Measurements from ENCODE around the gene MFAP5.
"Not testable (repeated sequence)": the region's sequence is repeated elsewhere in the genome, so short reads cannot be mapped to it uniquely, and the experiment has no call there.

- TF ChIP-seq POLR2AphosphoS5, POLR2A (IDR thresholded peaks at IDR 0.05; ENCODE audit: low read depth, low read length): not testable (repeated sequence)
Observed at GRCh38 chr12:8624750-8625149, 37.9 kb downstream of the MFAP5 start.

Data from GM12891 (cell line).